GM18508 (cell line): ENCODE measurements around the gene PRXL2B.

ENCODE experiments used
- ATAC-seq: cut with Tn5 transposase; IDR thresholded peaks from one replicate; pipeline ENCODE4 v1.9.1; 2021; ENCODE audit warnings: moderate number of reproducible peaks; ENCODE audit not compliant: insufficient read depth, unreplicated experiment

The PRXL2B gene

GRCh38 chr1:2583871-2584351, 2.7 kb upstream of the PRXL2B start:
- no peak for ATAC-seq

- ATAC-seq = no peak
These were observed 1.8 kb upstream of the PRXL2B start for GRCh38 chr1:2584686-2585317.

GRCh38 chr1:2585318-2586092, 1.1 kb upstream of the PRXL2B start:
- ATAC-seq = no peak

- ATAC-seq = no peak
These were observed 688 bp downstream of the PRXL2B start for GRCh38 chr1:2587071-2587859.

- ATAC-seq = no peak
These were observed 1.4 kb downstream of the PRXL2B start for GRCh38 chr1:2587860-2588571.

GRCh38 chr1:2588661-2589430, 2.3 kb downstream of the PRXL2B start:
- ATAC-seq = no peak

GRCh38 chr1:2589431-2590232, 3.1 kb downstream of the PRXL2B start:
- no peak for ATAC-seq

GRCh38 chr1:2590233-2591141, 3.9 kb downstream of the PRXL2B start:
- ATAC-seq = no peak

- ATAC-seq = no peak
These were observed 4.6 kb downstream of the PRXL2B start for GRCh38 chr1:2591233-2591580.

GRCh38 chr1:2591581-2592261, 5.1 kb downstream of the PRXL2B start:
- ATAC-seq = no peak

- ATAC-seq = no peak
These were observed 6.1 kb downstream of the PRXL2B start for GRCh38 chr1:2592672-2593071.

- ATAC-seq = no peak
These were observed 6.8 kb downstream of the PRXL2B start for GRCh38 chr1:2593251-2593878.

GRCh38 chr1:2594001-2594640, 7.5 kb downstream of the PRXL2B start:
- ATAC-seq = no peak

- ATAC-seq = no peak
These were observed 8.1 kb downstream of the PRXL2B start for GRCh38 chr1:2594641-2595131.

- ATAC-seq = no peak
These were observed 8.8 kb downstream of the PRXL2B start for GRCh38 chr1:2595261-2595811.
